H1 (cell line): ENCODE data around the gene NHEJ1. TPM values are rescaled to one million over a fixed set of nuclear protein-coding genes. Genes with fewer than 3 reads are reported as not detected.

Experiments used
- CTCF ChIA-PET: fragments of 300-600 bp; sonication (Branson Sonifier 250); formaldehyde crosslinking; loops from one replicate; lab custom pipeline; 2021; ENCODE audit not compliant: partially characterized antibody; lab: Charles Lee
- POLR2A ChIA-PET: fragments of 300-600 bp; sonication (Branson Sonifier 250); formaldehyde crosslinking; loops from one replicate; lab custom pipeline; 2021; ENCODE audit warnings: inconsistent platforms; ENCODE audit not compliant: partially characterized antibody; lab: Charles Lee
- DNase-seq, 2 experiments: peaks; one replicate each; pipeline versions ENCODE4 v3.0.0 to v3.0.0-alpha.2; 2010 to 2022; ENCODE audit warnings: low spot score in 2 of 2, low read depth in 1 of 2, mixed read lengths in 1 of 2
- FAIRE-seq: peaks from 2 replicates; lab custom pipeline; 2011; peaks lifted over from hg19 to GRCh38; lab: Jason Lieb, UNC
- H2AFZ ChIP-seq: 2 replicates; pipeline ENCODE4 v1.8.1; 2012; ENCODE audit warnings: low read length, inconsistent platforms
- H2AK5ac ChIP-seq: 2 replicates; pipeline ENCODE4 v1.6.1; 2013; ENCODE audit warnings: low read depth, low read length
- H2BK120ac ChIP-seq: replicated peaks from 2 replicates; pipeline ENCODE3; 2013; ENCODE audit warnings: low read depth, low read length, inconsistent platforms
- H2BK12ac ChIP-seq: 2 replicates; pipeline ENCODE4 v1.6.1; 2013; ENCODE audit warnings: low read depth, low read length
- H2BK15ac ChIP-seq: 2 replicates; pipeline ENCODE4 v1.6.1; 2013; ENCODE audit warnings: low read length
- H2BK20ac ChIP-seq: 2 replicates; pipeline ENCODE4 v1.6.1; 2013; ENCODE audit warnings: low read length
- H2BK5ac ChIP-seq: 2 replicates; pipeline ENCODE4 v1.6.1; 2013; ENCODE audit warnings: low read depth, low read length
- H3K14ac ChIP-seq: 2 replicates; pipeline ENCODE4 v1.6.1; 2013; ENCODE audit warnings: inconsistent platforms; ENCODE audit not compliant: insufficient read length
- H3K18ac ChIP-seq: 2 replicates; pipeline ENCODE4 v1.6.1; 2013; ENCODE audit warnings: low read length; ENCODE audit errors: extremely low read depth
- H3K23ac ChIP-seq: 2 replicates; pipeline ENCODE4 v1.6.1; 2013; ENCODE audit warnings: inconsistent platforms; ENCODE audit not compliant: insufficient read length
- H3K23me2 ChIP-seq: 2 replicates; pipeline ENCODE4 v1.6.1; 2013; ENCODE audit warnings: low read depth, low read length
- H3K27ac ChIP-seq: 2 replicates; pipeline ENCODE4 v1.6.1; 2011; ENCODE audit warnings: low read depth, low read length, inconsistent platforms
- H3K27me3 ChIP-seq, 4 experiments: replicated peaks in 1 of 4; 1 replicate in 1 of 4; 2 replicates in 3 of 4; pipeline versions ENCODE4 v1.6.1 to v1.8.1; 2011 to 2013; ENCODE audit warnings: low read length in 3 of 4, mild to moderate bottlenecking in 3 of 4, inconsistent platforms in 2 of 4, mixed read lengths in 2 of 4, moderate library complexity in 1 of 4; ENCODE audit not compliant: control insufficient read depth in 3 of 4, insufficient read depth in 3 of 4; ENCODE audit errors: extremely low read depth in 1 of 4
- H3K36me3 ChIP-seq, 4 experiments: 2 replicates each; pipeline versions ENCODE4 v1.6.1 to v1.8.1; 2011 to 2013; ENCODE audit warnings: mild to moderate bottlenecking in 4 of 4, low read length in 3 of 4, moderate library complexity in 2 of 4, control low read depth in 1 of 4, inconsistent platforms in 1 of 4; ENCODE audit not compliant: insufficient read depth in 4 of 4, control insufficient read depth in 2 of 4
- H3K4ac ChIP-seq: replicated peaks from 2 replicates; pipeline ENCODE3; 2013; ENCODE audit warnings: low read length, low read depth, mixed read lengths, inconsistent platforms; ENCODE audit not compliant: insufficient read length
- H3K4me1 ChIP-seq, 4 experiments: replicated peaks in 1 of 4; 1 replicate in 1 of 4; 2 replicates in 3 of 4; pipeline versions ENCODE4 v1.6.1 to v1.8.1; 2011 to 2013; ENCODE audit warnings: low read length in 3 of 4, inconsistent platforms in 2 of 4, mixed read lengths in 1 of 4; ENCODE audit not compliant: insufficient read depth in 4 of 4, control insufficient read depth in 3 of 4
- H3K4me2 ChIP-seq, 2 experiments: 2 replicates each; pipeline versions ENCODE4 v1.6.1 to v1.8.1; 2011 to 2013; ENCODE audit warnings: low read depth in 2 of 2, low read length in 2 of 2, control low read depth in 1 of 2, inconsistent platforms in 1 of 2, mild to moderate bottlenecking in 1 of 2; ENCODE audit not compliant: insufficient read depth in 1 of 2
- H3K4me3 ChIP-seq, 4 experiments: fragments of 200-600, 300-600 bp in 1 of 4; sonication (generic), shearing (Covaris generic), sonication (Bioruptor Twin) in 1 of 4; 2 replicates each; pipeline versions ENCODE4 v1.5.1 to v1.8.1; 2011 to 2016; ENCODE audit warnings: low read length in 4 of 4, low read depth in 3 of 4, control low read depth in 2 of 4, inconsistent platforms in 2 of 4, mild to moderate bottlenecking in 2 of 4, mixed read lengths in 1 of 4, moderate library complexity in 1 of 4; ENCODE audit not compliant: insufficient read depth in 2 of 4; ENCODE audit errors: extremely low read depth in 1 of 4
- H3K56ac ChIP-seq: replicated peaks from 2 replicates; pipeline ENCODE3; 2013; ENCODE audit warnings: low read depth, mild to moderate bottlenecking, mixed read lengths, low read length, inconsistent platforms; ENCODE audit not compliant: insufficient read length
- H3K79me1 ChIP-seq: 2 replicates; pipeline ENCODE4 v1.6.1; 2013; ENCODE audit warnings: low read depth, low read length, control low read depth
- H3K79me2 ChIP-seq, 2 experiments: 2 replicates each; pipeline versions ENCODE4 v1.6.1 to v1.8.1; 2012 to 2013; ENCODE audit warnings: low read length in 2 of 2, mild to moderate bottlenecking in 2 of 2, inconsistent platforms in 1 of 2; ENCODE audit not compliant: insufficient read depth in 2 of 2, control insufficient read depth in 1 of 2
- H3K9ac ChIP-seq, 4 experiments: replicated peaks in 1 of 4; 1 replicate in 1 of 4; 2 replicates in 3 of 4; pipeline versions ENCODE4 v1.6.1 to v1.8.1; 2011 to 2013; ENCODE audit warnings: low read depth in 3 of 4, low read length in 3 of 4, control low read depth in 2 of 4, mild to moderate bottlenecking in 2 of 4, moderate library complexity in 2 of 4, inconsistent platforms in 1 of 4; ENCODE audit errors: extremely low read depth in 1 of 4
- H3K9me3 ChIP-seq, 2 experiments: 2 replicates each; pipeline versions ENCODE4 v1.6.1 to v1.8.1; 2012 to 2013; ENCODE audit warnings: mild to moderate bottlenecking in 2 of 2, moderate library complexity in 2 of 2, control low read depth in 1 of 2, inconsistent platforms in 1 of 2, low read depth in 1 of 2, low read length in 1 of 2, mixed read lengths in 1 of 2; ENCODE audit not compliant: insufficient read depth in 2 of 2
- H4K20me1 ChIP-seq, 2 experiments: replicated peaks in 1 of 2; 2 replicates each; pipeline versions ENCODE3 to v1.8.1; 2011 to 2013; ENCODE audit warnings: inconsistent platforms in 2 of 2, low read length in 2 of 2, mild to moderate bottlenecking in 1 of 2; ENCODE audit not compliant: insufficient read depth in 2 of 2, control insufficient read depth in 1 of 2
- H4K5ac ChIP-seq: 2 replicates; pipeline ENCODE4 v1.6.1; 2013; ENCODE audit warnings: low read length, low read depth, mixed read lengths, inconsistent platforms; ENCODE audit not compliant: insufficient read length
- H4K8ac ChIP-seq: 2 replicates; pipeline ENCODE4 v1.8.0; 2013; ENCODE audit warnings: mild to moderate bottlenecking, moderate library complexity, low read length, inconsistent platforms; ENCODE audit not compliant: insufficient read depth; ENCODE audit errors: extremely low read depth
- H4K91ac ChIP-seq: replicated peaks from 2 replicates; pipeline ENCODE3; 2013; ENCODE audit warnings: low read length, mixed read lengths, inconsistent platforms; ENCODE audit not compliant: insufficient read length
- BCL11A ChIP-seq, 2 experiments: IDR thresholded peaks; one replicate each; pipeline ENCODE4 v1.6.1; 2011; ENCODE audit warnings: low read depth in 2 of 2, low read length in 2 of 2, mild to moderate bottlenecking in 2 of 2
- FOSL1 ChIP-seq: IDR thresholded peaks from 2 replicates; pipeline ENCODE4 v1.6.1; 2011; ENCODE audit warnings: mild to moderate bottlenecking, low read depth, low read length, moderate library complexity; ENCODE audit not compliant: insufficient read depth
- GABPA ChIP-seq: IDR thresholded peaks from 2 replicates; pipeline ENCODE4 v1.6.1; 2011; ENCODE audit warnings: mild to moderate bottlenecking, low read length, moderate library complexity, borderline replicate concordance; ENCODE audit not compliant: insufficient read depth
- HDAC2 ChIP-seq, 2 experiments: fragments of 300-600 bp in 1 of 2; sonication (generic) in 1 of 2; IDR thresholded peaks; 2 replicates each; pipeline ENCODE4 v1.6.1; 2011 to 2012; ENCODE audit warnings: low read depth in 2 of 2, low read length in 2 of 2, mild to moderate bottlenecking in 2 of 2, moderate library complexity in 2 of 2, borderline replicate concordance in 1 of 2, inconsistent platforms in 1 of 2
- HDAC6 ChIP-seq: IDR thresholded peaks from one replicate; pipeline ENCODE4 v1.7.1; 2012; ENCODE audit warnings: low read depth, mild to moderate bottlenecking, inconsistent platforms, low read length, moderate library complexity
- JUN ChIP-seq: IDR thresholded peaks from 2 replicates; pipeline ENCODE4 v1.6.1; 2011; ENCODE audit warnings: low read depth, mild to moderate bottlenecking, improper control_type of control experiment, low read length
- RAD21 ChIP-seq, 2 experiments: IDR thresholded peaks in 1 of 2; conservative IDR thresholded peaks in 1 of 2; 2 replicates each; pipeline ENCODE4 v1.6.1; 2011; ENCODE audit warnings: low read depth in 2 of 2, low read length in 2 of 2, improper control_type of control experiment in 1 of 2, inconsistent platforms in 1 of 2, mild to moderate bottlenecking in 1 of 2, moderate library complexity in 1 of 2
- SIRT6 ChIP-seq: IDR thresholded peaks from one replicate; pipeline ENCODE4 v1.7.1; 2012; ENCODE audit warnings: low read length, inconsistent platforms
- SIX5 ChIP-seq: IDR thresholded peaks from 2 replicates; pipeline ENCODE4 v1.6.1; 2011; ENCODE audit warnings: mild to moderate bottlenecking, low read depth, low read length
- USF2 ChIP-seq: IDR thresholded peaks from 2 replicates; pipeline ENCODE4 v1.6.1; 2011; ENCODE audit warnings: low read length, improper control_type of control experiment
- WGBS, 2 experiments: shearing (Covaris generic) in 1 of 2; methylation state at CpG; one replicate each; pipeline versions ENCODE4 v1.1.6 to v1.1.7; 2013 to 2015; ENCODE audit warnings: low lambda C conversion rate in 2 of 2, mixed read lengths in 2 of 2, inconsistent platforms in 1 of 2, low coverage in 1 of 2, missing lambda C conversion rate in 1 of 2; ENCODE audit not compliant: insufficient replicate concordance in 2 of 2, insufficient coverage in 1 of 2, insufficient read length in 1 of 2; ENCODE audit errors: extremely low coverage in 1 of 2, missing lambda C conversion rate in 1 of 2; 5-methylcytosine and 5-hydroxymethylcytosine counted together
- polyA plus RNA-seq, 7 experiments: library from polyadenylated mRNA; depleted of rRNA in 3 of 7; stranded (reverse) in 5 of 7; unstranded in 2 of 7; fragments of >200 nt in 5 of 7; fragments of 200-250 nt in 2 of 7; gene quantifications; 1 replicate in 5 of 7; 2 replicates in 1 of 7; 4 replicates in 1 of 7; pipeline versions ENCODE4 v1.2.1 to v1.2.3, GENCODE V29; 2011 to 2013; ENCODE audit warnings: missing spikeins in 2 of 7, mixed read lengths in 2 of 7
- total RNA-seq: library from RNA; stranded (reverse); fragmentation: NEBNext Ultra II Directional; extraction: Animal tissue kit (Norgen Biotek cat#: 25700); gene quantifications from 2 replicates; pipeline ENCODE4 v1.2.1, GENCODE V29; 2021

The NHEJ1 gene
- total and polyA plus RNA-seq, 2 of the 8 experiments (the other 6 are each of a cell fraction or from before 2014, with no cell fraction given) = 22.7 to 24.1 TPM

DNA sequence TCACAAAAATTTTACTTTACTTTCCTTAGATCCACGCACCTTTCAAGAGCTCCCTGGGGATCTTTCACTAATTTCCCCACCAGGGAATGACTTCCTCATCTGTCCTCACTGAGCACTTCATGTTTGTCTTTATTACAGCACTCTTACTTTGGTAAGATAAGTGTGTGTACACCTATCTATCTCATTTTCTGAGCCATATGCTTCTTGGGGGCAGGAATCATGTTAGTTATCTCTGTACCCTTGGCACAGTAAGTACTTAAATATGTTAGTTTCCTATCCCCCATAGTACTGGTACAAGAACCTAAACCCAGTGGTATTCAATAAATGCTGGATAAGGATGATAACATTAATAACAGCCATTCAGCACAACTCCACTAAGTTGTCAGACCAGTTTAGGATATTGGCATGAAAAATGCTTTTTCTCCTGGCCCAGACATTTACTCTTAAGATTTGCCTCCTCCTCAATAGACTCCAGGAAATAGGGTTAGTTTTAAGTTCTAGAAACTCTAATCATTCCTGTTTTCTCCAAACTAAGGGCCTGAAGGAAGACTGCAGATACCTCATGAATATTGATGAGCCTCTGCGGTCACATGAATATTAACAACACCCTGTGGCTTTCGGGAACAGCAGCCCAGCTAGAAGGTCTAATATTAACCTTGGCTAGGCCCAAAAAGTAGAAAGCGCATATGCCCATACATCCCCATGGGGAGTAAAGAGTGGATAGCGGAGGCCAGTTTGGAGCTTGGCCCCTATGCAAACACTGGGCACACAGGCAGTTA is 38.2 kb downstream of the NHEJ1 start:
- H3K23me2 ChIP-seq = no peaks in the 10 kb centered on the region
- H2BK12ac ChIP-seq = no peak overlapping the region
- no peaks in the 10 kb centered on the region for H3K79me2 ChIP-seq
- no peaks in the 10 kb centered on the region for H3K9me3 ChIP-seq
- no peak overlapping the region for H2BK15ac ChIP-seq
- no peak overlapping the region for H3K56ac ChIP-seq
- no peak overlapping the region for H2BK5ac ChIP-seq
- no peak overlapping the region for H3K18ac ChIP-seq
- no peak overlapping the region for H4K8ac ChIP-seq
- H2AK5ac ChIP-seq = no peak overlapping the region
- FAIRE-seq = no peak
- no peak overlapping the region for H3K9ac ChIP-seq
- no peaks in the 10 kb centered on the region for H3K27me3 ChIP-seq
- ChIA-PET CTCF (interaction anchor here (0.6 to 37.2 kb wide), 16 partner anchors 10 to 270 kb away, joined by 3 to 1777 read pairs (median 10); partner anchors contain the start of genes CFAP65 and IHH), POLR2A (interaction anchor here (0.6 kb wide), 1 partner anchor 261 kb away, joined by 3 read pairs; no protein-coding TSS in a partner anchor)
- H2AFZ ChIP-seq = no peak overlapping the region
- H3K4ac ChIP-seq = no peak overlapping the region
- no peaks in the 10 kb centered on the region; a peak in 2 of 7 replicates for H3K4me1 ChIP-seq
- WGBS, 2 experiments = 84% methylated on average over 5 of the region's 5 CpGs; no CpG with 5 or more reads in 1 of the 2 experiments
- peaks cover 0 to 2% of the 10 kb centered on the region in 2 experiments for H4K20me1 ChIP-seq
- H4K91ac ChIP-seq = no peak overlapping the region
- H3K4me2 ChIP-seq = no peak overlapping the region
- H3K36me3 ChIP-seq = no peaks in the 10 kb centered on the region
- H4K5ac ChIP-seq = no peak overlapping the region
- DNase-seq = no peak
- H2BK120ac ChIP-seq = no peak overlapping the region
- no peak overlapping the region for H3K23ac ChIP-seq
- no peak overlapping the region for H2BK20ac ChIP-seq
- H3K14ac ChIP-seq = no peak overlapping the region
- no peaks in the 10 kb centered on the region for H3K79me1 ChIP-seq
- H3K27ac ChIP-seq = no peak overlapping the region
- H3K4me3 ChIP-seq = no peak overlapping the region
- TF ChIP-seq HDAC2 (IDR thresholded peaks at IDR 0.05; ENCODE audit: borderline replicate concordance in 1 of 2, low read depth in 2 of 2, low read length in 2 of 2) = no peak
- no peak for TF ChIP-seq USF2
- TF ChIP-seq SIRT6 = no peak
- no peak for TF ChIP-seq HDAC6
- TF ChIP-seq GABPA = no peak
- TF ChIP-seq RAD21 (IDR thresholded peaks at IDR 0.05 in 1 of 2, conservative IDR thresholded peaks at IDR 0.05 in 1 of 2; ENCODE audit: low read depth in 2 of 2, low read length in 2 of 2) = no peak
- TF ChIP-seq JUN = no peak
- TF ChIP-seq FOSL1 = no peak
- no peak for TF ChIP-seq BCL11A (IDR thresholded peaks at IDR 0.05; ENCODE audit: low read depth in 2 of 2, low read length in 2 of 2)
- no peak for TF ChIP-seq SIX5
